ENCODE measurements around the gene SMOC1. TPM values are rescaled to one million over a fixed set of nuclear protein-coding genes. Genes with fewer than 3 reads are reported as not detected.

Gene SMOC1
- total RNA-seq, 1 experiment from 2014 or later, result 0.14 TPM

- H3K4me1 Mint-ChIP-seq (ENCODE audit: low read depth, unreplicated experiment), result peaks cover 8% of the 10 kb centered on the region
- Histone ChIP-seq H3K4me3 (ENCODE audit: low read depth, low read length) (no peak overlapping the region), H3K27me3 (replicated peaks; ENCODE audit: control insufficient read depth, insufficient read depth, low read length) (no peaks in the 10 kb centered on the region), H3K4me1 (peaks cover 23% of the 10 kb centered on the region), H3K9me3 (no peaks in the 10 kb centered on the region), H3K36me3 (ENCODE audit: control insufficient read depth, insufficient read depth, low read length) (no peaks in the 10 kb centered on the region)
- H3K36me3 Mint-ChIP-seq (ENCODE audit: insufficient read depth, unreplicated experiment), result no peaks in the 10 kb centered on the region
- no peaks in the 10 kb centered on the region for H3K9me3 Mint-ChIP-seq (ENCODE audit: unreplicated experiment)
- no peak overlapping the region for H3K4me3 Mint-ChIP-seq (ENCODE audit: unreplicated experiment)
- no peak for TF ChIP-seq CTCF (IDR thresholded peaks at IDR 0.05; ENCODE audit: insufficient read depth in 1 of 2, low read depth in 1 of 2, low read length in 1 of 2, severe bottlenecking in 1 of 2, unreplicated experiment in 1 of 2)
- no peaks in the 10 kb centered on the region for H3K27me3 Mint-ChIP-seq (ENCODE audit: insufficient read depth, unreplicated experiment)
- DNase-seq, result no peak
- no TSS peak for BruUV-seq (replicated peaks)
- H3K27ac Mint-ChIP-seq (ENCODE audit: unreplicated experiment), result no peak overlapping the region
- intact Hi-C loops (cut with micrococcal nuclease; ENCODE audit: unreplicated experiment), result no loop called here
- POLR2A ChIA-PET, result no interaction called here
- CTCF ChIA-PET, result no interaction called here
These were observed 88.9 kb downstream of the SMOC1 start for GRCh38 chr14:69968132-69968531.

GRCh38 chr14:69968681-69969080 is 89.5 kb downstream of the SMOC1 start:
- DNase-seq, result no peak
- Mint-ChIP-seq H3K4me1 (ENCODE audit: low read depth, unreplicated experiment) (peaks cover 8% of the 10 kb centered on the region), H3K9me3 (ENCODE audit: unreplicated experiment) (no peaks in the 10 kb centered on the region), H3K4me3 (ENCODE audit: unreplicated experiment) (no peak overlapping the region), H3K27me3 (ENCODE audit: insufficient read depth, unreplicated experiment) (no peaks in the 10 kb centered on the region), H3K36me3 (ENCODE audit: insufficient read depth, unreplicated experiment) (no peaks in the 10 kb centered on the region), H3K27ac (ENCODE audit: unreplicated experiment) (no peak overlapping the region)
- intact Hi-C loops (cut with micrococcal nuclease; ENCODE audit: unreplicated experiment), result no loop called here
- no peaks in the 10 kb centered on the region for H3K9me3 ChIP-seq
- H3K36me3 ChIP-seq (ENCODE audit: control insufficient read depth, insufficient read depth, low read length), result no peaks in the 10 kb centered on the region
- TF ChIP-seq CTCF (IDR thresholded peaks at IDR 0.05; ENCODE audit: insufficient read depth in 1 of 2, low read depth in 1 of 2, low read length in 1 of 2, severe bottlenecking in 1 of 2, unreplicated experiment in 1 of 2), result no peak
- H3K4me3 ChIP-seq (ENCODE audit: low read depth, low read length), result no peak overlapping the region
- no TSS peak for BruUV-seq (replicated peaks)
- H3K27me3 ChIP-seq (replicated peaks; ENCODE audit: control insufficient read depth, insufficient read depth, low read length), result no peaks in the 10 kb centered on the region
- ChIA-PET CTCF (no interaction called here), POLR2A (no interaction called here)
- H3K4me1 ChIP-seq, result peaks cover 22% of the 10 kb centered on the region

- H3K27me3 Mint-ChIP-seq (ENCODE audit: insufficient read depth, unreplicated experiment), result no peaks in the 10 kb centered on the region
- no peaks in the 10 kb centered on the region for H3K36me3 Mint-ChIP-seq (ENCODE audit: insufficient read depth, unreplicated experiment)
- intact Hi-C loops (cut with micrococcal nuclease; ENCODE audit: unreplicated experiment), result no loop called here
- POLR2A ChIA-PET, result no interaction called here
- no peaks in the 10 kb centered on the region for H3K27me3 ChIP-seq (replicated peaks; ENCODE audit: control insufficient read depth, insufficient read depth, low read length)
- H3K27ac Mint-ChIP-seq (ENCODE audit: unreplicated experiment), result no peak overlapping the region
- H3K4me3 Mint-ChIP-seq (ENCODE audit: unreplicated experiment), result no peak overlapping the region
- CTCF ChIA-PET, result interaction anchor here (0.6 kb wide), 1 partner anchor 115 kb away, joined by 3 read pairs; no protein-coding TSS in a partner anchor
- H3K4me1 ChIP-seq, result peaks cover 19% of the 10 kb centered on the region
- DNase-seq, result no peak
- no peak for TF ChIP-seq CTCF (IDR thresholded peaks at IDR 0.05; ENCODE audit: insufficient read depth in 1 of 2, low read depth in 1 of 2, low read length in 1 of 2, severe bottlenecking in 1 of 2, unreplicated experiment in 1 of 2)
- no TSS peak for BruUV-seq (replicated peaks)
- H3K4me3 ChIP-seq (ENCODE audit: low read depth, low read length), result no peak overlapping the region
- no peaks in the 10 kb centered on the region for H3K36me3 ChIP-seq (ENCODE audit: control insufficient read depth, insufficient read depth, low read length)
- no peaks in the 10 kb centered on the region for H3K9me3 Mint-ChIP-seq (ENCODE audit: unreplicated experiment)
- H3K9me3 ChIP-seq, result no peaks in the 10 kb centered on the region
- peaks cover 8% of the 10 kb centered on the region for H3K4me1 Mint-ChIP-seq (ENCODE audit: low read depth, unreplicated experiment)
These were observed 93.5 kb downstream of the SMOC1 start for GRCh38 chr14:69972755-69973154.

Data from Caco-2 (cell line).